NCI-H1417 (cell line): Measurements from ENCODE around the gene PRKAR2A.
"Not testable (repeated sequence)": the region's sequence is repeated elsewhere in the genome, so short reads cannot be mapped to it uniquely, and the experiment has no call there.

Experiments
- DNase-seq, 3 experiments: peaks; one replicate each; lab custom pipeline; 2025; lab: John Stamatoyannopoulos, UW

The PRKAR2A gene

DNA sequence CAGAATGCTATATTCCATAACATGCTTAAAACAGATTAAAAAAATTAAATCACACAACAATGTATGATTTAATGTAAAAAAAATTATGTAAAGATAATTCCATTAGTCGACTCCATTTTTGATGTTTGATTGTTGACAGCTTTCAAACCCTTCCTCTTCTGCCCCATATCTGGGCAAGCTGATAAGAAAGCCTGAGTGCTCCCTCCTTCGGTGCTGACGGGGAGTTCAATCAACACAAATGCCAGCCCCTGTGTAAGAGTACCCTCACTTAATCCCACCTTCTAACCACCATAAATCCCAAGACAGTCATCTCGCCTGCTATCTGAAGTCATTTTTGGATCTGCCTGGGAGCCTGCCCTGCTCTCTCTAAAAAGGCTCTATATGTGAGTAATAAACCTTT lies 70.8 kb downstream of the PRKAR2A start:
- no peak for DNase-seq

DNA sequence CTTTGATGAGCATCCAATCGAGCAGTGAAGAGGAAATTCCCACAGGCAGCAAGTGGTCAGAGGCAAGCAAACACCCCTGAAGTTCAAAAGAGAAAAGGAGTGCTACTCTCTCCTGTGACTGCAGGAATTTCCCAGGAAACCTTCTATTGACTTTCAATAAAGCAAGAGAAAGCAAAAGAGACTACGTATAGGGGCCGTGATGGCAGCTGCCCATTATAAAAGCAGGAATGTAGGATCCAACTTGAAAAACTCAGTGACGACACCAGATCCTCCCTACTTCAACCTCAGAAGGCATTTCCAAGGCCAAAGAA lies 77.5 kb downstream of the PRKAR2A start:
- DNase-seq = no peak

DNA sequence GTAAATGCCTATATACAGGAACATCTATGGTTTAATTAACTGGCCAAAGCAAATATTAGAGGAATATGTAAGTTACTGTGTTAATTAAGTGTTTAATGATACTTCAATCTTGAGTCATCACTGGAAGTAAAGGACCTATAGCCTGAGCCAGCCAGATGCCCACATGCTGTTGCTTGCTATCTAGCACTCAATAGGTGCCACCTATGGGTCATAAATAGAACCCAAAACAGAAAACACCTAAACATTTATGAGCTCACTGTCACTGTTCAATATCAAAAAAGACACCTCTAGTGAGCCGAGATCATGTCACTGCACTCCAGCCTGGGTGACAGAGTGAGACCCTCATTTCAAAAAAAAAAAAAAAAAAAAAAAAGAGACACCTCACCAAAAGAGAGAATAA lies 82.3 kb downstream of the PRKAR2A start:
- peak in 1 of 3 experiments; percentile 34 for DNase-seq

DNA sequence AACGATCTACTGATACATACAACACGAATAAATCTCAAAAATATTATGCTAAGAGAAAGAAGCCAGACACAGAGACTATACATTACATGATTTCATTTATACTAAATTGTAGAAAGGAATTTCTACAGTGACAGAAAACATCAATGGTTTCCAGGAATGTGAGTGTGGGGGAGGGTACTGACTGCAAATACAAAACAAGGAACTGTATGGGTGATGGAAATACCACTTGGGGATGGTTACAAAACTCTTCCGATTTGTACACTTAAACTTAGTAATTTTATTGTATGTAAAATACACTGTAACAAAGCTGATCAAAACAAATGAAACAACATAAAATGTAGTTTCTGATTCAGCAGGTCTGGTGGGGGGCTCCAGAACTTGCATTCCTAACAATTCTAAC lies 84.9 kb downstream of the PRKAR2A start:
- no peak for DNase-seq

DNA sequence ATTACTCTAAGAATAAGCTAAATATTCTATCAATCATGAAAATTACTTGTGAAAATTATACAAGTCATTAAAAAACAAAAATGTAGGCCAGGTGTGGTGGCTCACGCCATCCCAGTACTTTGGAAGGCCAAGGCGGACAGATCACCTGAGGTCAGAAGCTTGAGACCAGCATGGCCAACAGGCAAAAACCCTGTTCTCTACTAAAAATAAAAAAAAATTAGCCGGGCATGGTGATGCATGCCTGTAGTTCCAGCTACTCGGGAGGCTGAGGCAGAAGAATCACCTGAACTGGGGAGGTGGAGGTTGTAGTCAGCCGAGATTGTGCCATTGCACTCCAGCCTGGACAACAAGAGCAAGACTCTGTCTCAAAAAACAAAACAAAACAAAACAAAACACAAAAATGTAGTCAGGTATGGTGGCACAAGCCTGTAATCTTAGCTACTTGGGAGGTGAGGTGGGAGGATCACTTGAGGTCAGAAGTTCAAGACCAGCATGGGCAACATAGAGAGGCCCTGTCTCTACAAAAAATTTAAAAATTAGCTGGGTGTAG lies 87.6 kb downstream of the PRKAR2A start:
- DNase-seq = not testable (repeated sequence)

DNA sequence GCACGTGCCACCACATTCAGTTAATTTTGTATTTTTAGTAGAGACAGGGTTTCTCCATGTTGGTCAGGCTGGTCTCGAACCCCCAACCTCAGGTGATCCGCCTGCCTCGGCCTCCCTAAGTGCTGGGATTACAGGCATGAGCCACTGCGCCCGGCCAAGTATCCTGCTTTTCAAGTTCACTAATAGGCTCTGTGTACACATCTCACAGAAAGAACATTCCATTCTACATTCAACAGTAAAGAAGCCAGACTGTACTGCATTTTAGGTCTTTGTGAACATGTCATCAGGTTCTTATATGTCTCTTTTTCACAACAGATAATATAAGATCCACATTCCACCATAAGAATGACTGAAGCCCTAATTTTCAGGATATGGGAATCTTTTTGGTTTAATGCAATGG lies 88.1 kb downstream of the PRKAR2A start:
- not testable (repeated sequence) for DNase-seq

DNA sequence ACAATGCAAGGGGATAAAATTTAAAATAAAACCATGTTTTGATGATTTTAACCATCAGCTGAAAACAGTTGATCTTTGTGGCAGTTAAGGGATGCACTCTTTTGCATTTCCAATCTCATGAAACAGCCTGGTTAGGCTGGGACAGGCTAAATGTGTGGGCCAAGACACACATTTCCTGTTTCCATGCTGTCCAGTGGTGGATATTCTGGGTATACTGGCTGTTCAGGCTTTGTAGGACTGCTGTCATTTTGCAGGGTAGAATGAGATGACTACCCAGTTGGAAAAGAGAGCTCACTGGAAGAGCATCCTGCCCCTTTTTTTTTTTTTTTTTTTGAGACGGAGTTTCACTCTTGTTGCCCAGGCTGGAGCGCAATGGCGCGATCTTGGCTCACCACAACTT lies 88.6 kb downstream of the PRKAR2A start:
- DNase-seq = no peak

DNA sequence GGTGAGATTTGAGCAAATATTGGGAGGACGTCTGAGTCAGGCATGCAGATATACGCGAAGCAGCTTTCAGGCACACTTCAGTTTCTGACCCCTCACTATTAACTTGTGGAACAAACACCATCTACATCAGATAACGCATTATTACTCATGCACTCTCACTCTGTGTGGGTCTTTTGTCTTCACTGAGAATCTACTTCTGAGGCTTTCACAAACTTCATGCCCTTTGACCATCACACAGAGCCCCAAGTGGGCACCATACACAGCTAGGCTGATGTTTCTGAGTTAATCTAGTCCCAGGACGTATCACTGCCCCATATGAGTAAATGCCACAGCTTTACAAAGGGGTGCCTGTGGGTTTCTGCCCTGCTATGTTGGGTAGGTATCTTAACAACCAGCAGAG lies 91.0 kb downstream of the PRKAR2A start:
- no peak for DNase-seq

DNA sequence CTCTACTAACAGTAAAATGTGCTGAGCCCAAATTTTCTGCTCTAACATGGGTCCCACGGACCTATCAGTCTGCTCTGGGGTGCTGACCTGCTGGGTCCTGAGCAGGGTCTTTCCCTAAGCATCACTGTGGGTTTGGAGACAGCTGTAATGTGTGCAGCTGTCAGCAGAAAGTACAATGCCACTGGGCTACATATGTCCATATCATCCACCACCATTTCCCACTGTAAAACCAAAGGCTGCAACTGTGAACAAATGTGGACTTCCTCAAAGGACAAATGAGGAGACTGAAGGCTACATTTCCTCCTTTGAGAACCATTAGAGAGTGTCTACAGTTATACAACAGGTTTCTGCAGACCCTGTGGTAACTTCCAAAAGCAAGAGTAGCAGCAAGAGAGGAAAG lies 96.8 kb downstream of the PRKAR2A start:
- no peak for DNase-seq

DNA sequence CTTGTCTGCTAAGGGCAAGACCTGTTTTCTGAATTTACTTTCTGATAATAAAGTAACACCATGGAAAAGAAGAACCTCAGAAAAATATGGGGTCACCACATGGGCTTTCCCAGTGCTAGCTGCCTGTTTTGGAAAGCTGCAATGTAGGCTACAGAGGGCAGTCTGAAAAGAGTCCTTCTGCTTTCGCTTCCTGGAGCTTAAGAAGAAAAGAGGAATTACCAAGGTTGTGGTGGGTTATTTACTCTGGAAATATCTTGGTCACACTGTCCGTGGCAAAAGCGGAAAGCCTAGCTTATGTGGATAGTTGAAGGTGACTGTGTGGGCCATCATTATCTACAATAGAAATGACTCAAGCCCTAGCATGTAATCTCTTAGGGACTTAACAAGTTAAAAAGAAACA lies 98.9 kb downstream of the PRKAR2A start:
- DNase-seq = no peak

DNA sequence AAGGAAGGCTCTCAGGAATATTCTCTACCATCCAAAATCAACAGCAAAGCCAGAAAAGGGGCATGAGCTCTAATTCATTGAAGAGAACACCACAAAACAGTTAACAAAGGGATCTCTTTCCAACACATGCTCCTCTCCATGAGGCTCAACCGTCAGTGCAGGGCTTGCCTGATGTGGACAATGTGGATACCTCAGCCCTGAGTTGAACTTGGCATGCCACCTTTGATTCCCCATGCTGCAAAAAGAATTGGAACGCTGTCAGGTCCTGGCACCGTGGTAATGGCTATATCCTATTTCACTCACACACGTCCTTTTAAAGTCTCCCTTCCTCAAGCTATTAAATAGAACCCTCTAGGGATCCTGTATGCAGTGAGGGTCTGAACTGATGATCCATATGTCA lies 100.0 kb downstream of the PRKAR2A start:
- no peak for DNase-seq

DNA sequence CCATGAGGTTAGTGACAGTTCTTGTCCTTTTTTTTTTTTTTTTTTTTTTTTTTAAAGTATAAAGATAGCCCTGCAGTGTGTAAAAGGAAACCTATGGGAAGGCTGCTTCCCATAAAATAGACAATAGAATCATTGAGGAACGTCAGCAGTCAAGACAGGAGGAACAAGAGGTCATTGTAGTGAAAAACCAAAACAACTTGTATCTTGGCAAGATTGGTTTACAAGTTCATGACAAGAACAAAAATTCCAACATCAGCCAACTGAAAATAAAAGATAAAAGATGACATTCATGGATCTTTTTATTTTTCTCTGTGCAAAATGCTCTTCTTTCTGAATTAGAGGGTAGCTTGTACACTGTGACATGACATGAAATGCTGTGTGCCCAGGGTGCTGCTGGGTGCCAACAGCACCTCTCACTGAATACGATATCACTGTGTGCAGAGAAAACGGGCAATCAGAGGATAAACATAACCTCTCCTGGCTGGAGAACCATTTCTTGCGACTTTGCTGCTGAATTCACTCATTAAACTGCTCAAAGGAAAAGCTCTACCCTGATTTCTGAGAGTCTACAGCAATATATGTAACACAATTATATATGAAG lies 100.6 kb downstream of the PRKAR2A start:
- DNase-seq = no peak

DNA sequence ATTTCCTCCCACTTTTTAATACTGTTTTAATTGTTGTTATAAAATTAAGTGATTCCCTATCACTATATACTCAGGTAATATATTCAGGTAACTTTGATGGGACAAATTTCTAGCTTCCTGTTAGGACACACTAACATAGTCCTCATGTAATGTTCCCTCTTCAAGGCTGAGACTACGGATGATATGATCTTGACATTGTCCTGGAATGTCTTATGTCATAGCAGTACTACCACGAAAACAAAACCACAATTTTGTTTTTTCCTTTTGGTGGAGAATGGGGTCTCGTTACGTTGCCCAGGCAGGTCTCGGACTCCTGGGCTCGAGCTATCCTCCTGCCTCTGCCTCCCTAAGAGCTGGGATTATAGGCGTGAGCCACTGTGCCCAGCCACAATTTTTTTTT lies 103.9 kb downstream of the PRKAR2A start:
- DNase-seq = no peak

DNA sequence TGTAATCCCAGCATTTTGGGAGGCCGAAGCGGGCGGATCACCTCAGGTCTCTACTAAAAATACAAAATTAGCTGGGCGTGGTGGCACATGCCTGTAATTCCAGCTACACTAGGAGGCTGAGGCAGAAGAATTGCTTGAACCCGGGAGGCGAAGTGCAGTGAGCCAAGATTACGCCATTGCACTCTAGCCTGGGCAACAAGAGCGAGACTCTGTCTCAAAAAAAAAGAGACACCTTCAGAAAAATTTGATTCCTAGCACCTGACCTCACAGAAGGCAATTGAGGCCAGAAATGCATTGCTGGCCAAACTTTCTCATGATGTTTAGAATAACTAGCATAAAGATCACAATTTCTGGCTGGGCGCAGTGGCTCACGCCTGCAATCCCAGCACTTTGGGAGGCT lies 106.4 kb downstream of the PRKAR2A start:
- not testable (repeated sequence) for DNase-seq

DNA sequence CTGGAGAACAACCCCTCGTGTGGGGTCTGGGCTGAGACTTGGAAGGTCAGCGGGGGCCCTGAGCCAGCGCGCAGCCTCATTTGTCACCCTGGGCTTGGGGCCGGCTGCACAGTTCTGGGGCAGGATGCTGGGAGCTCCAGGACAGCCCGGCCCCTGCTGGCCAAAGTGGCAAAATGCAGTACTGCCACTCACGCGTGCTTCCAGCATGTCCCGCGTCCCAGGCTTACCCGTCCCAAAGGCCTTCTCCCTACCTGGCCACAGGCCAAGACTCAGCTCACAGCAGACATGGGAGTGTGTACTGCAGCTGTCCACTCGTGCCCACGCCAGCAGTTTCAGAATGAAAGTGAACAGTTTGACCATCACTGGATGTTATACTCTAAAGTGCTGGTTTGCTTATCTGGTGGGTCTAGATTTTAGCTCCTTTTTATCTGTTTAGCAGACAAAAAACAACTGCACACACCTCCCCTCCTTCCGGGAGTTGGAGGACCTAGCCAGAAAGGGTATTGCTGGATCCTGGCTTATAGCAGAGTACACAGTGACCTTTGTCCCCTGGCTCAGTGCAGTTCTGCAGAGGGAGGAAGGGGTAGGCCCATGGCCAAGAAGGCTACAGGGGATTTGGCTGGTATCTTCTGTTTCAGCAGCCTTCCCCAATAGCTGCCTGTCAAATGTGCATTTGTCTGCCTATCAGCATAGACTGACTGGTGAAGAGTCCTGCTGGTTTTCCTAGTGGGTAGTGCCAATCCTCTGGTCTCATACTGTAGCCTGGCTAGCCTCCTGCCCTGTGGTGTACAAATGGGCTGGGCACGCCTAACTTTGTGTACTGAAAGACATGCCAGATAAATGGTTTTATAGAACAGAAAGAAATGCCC lies 107.5 kb downstream of the PRKAR2A start:
- peak in 1 of 3 experiments; percentile 39 for DNase-seq

DNA sequence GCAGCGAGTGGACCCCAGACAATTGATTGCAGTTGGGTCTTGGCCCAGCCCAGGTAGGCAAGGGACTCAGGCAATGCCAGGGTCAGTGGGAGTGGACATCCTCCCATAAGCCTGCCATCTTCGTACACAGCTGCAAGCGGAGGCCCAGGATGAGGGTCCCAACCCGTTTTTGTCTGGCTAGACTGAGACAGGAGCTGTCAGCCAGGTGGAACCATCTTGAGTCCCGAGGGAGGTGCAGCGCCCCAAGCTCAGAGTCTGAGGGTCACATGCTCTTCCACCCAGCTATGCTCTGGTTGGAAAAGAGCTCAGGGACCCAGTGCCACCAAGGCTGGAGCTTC lies 108.1 kb downstream of the PRKAR2A start:
- DNase-seq = no peak

DNA sequence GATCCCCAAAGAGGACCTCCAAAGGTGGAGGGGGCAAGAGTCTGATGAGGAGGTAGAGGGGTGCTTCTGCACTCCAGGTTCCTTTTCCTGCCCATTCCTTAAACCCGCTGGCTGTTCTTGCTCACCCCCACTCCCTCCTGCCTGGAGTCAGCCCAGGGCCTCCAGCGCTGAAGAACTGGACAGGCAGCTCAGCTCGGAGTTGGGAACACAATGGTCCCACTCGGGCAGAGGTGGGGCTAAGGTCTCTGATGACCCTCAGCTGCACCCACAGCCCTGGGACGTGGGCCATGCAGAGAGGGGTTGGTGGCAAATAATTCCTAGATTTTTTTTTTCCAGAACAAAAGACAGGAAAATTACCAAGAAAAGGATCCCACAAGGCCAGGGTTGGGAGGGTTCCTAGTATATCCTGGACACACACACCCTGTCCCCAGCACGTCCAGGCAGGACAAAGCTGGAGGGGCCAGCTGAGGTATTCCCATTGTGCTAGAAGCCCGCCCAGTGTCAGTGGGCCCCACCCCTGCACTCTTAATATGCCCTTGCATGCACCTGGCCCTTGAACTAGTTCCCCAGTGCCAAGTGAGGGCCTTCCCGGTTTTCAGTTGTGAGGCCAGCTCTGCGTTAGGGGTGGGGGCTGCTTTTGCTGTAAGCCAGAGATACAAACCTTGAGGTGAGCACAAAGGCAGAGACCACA lies 108.6 kb downstream of the PRKAR2A start:
- peak in 1 of 3 experiments; percentile 5 for DNase-seq

DNA sequence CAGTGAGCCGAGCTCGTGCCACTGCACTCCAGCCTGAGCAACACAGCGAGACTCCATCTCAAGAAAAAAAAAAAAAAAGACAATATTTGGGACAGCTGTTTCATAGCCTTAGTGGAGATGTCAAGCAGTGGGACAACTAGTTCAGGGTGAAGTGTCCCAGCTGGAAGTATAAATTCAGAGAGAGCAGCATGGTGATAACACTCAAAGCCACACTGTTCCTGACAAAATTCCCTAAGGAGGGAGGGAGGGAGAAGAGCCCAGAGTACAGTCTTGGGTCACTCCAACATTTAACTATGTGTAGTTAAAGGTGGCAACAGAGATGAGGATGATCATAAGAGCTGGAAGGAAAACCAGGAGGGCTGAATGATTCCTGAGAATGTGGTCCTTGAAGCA lies 109.5 kb downstream of the PRKAR2A start:
- no peak for DNase-seq

DNA sequence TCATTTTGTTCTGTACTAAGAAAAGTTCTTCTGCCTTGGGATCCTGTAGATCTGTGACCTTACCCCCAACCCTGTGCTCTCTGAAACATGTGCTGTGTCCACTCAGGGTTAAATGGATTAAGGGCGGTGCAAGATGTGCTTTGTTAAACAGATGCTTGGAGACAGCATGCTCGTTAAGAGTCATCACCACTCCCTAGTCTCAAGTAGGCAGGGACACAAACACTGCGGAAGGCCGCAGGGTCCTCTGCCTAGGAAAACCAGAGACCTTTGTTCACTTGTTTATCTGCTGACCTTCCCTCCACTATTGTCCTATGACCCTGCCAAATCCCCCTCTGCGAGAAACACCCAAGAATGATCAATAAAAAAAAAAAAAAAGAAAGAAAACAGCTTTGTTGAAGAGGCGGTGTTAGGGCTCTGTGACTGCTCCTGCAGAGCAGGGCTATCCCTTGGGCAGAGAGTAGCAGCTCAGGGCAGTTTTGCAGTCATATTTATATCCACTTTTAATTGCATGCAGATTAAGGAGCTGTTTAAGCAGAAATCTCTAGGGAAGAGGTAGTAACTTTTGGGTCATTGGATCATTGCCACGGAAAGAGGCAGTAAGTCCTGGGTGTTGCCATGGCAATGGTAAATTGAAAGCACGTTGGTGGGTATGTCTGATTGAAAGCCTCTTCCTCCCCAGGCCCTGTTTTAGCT lies 112.5 kb downstream of the PRKAR2A start:
- DNase-seq = peak in 2 of 3 experiments; percentile 16 to 24

DNA sequence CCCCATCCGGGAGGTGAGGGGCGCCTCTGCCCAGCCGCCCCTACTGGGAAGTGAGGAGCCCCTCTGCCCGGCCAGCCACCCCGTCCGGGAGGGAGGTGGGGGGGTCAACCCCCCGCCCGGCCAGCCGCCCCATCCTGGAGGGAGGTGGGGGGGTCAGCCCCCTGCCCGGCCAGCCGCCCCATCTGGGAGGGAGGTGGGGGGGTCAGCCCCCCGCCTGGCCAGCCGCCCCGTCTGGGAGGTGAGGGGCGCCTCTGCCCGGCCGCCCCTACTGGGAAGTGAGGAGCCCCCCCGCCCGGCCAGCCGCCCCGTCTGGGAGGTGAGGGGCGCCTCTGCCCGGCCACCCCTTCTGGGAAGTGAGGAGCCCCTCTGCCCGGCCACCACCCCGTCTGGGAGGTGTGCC lies 113.1 kb downstream of the PRKAR2A start:
- not testable (repeated sequence) for DNase-seq

DNA sequence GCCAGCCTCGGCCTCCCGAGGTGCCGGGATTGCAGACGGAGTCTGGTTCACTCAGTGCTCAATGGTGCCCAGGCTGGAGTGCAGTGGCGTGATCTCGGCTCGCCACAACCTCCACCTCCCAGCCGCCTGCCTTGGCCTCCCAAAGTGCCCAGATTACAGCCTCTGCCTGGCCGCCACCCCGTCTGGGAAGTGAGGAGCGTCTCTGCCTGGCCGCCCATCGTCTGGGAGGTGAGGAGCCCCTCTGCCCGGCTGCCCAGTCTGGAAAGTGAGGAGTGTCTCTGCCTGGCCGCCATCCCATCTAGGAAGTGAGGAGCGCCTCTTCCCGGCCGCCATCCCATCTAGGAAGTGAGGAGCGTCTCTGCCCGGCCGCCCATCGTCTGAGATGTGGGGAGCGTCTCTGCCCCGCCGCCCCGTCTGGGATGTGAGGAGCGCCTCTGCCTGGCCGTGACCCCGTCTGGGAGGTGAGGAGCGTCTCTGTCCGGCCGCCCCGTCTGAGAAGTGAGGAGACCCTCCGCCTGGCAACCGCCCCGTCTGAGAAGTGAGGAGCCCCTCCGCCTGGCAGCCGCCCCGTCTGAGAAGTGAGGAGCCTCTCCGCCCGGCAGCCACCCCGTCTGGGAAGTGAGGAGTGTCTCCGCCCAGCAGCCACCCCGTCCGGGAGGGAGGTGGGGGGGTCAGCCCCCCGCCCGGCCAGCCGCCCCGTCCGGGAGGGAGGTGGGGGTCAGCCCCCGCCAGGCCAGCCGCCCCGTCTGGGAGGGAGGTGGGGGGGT lies 113.7 kb downstream of the PRKAR2A start:
- not testable (repeated sequence) for DNase-seq

DNA sequence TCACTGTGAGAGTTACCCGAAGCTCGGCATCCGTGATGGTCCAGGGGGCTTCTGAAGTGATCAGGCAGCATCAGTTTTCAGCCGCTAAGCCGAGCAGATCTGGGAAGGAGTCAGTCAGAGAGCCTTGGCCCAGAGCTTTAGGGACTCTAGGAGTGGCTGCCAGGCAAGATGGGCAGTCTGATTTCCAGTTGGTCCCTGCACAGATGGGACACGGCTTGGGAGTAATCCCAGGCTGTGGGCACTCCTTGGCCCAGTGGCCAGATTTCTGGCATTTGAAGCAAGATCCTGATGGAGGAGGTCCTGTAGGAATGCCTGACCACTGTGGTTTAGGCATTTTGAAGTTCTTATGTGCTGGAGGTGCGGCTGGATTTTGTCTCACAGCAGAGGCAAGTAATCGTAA lies 120.2 kb downstream of the PRKAR2A start:
- DNase-seq = no peak
